ENCODE measurements around the gene CTNNA3. TPM values are rescaled to one million over a fixed set of nuclear protein-coding genes. Genes with fewer than 3 reads are reported as not detected.

The CTNNA3 gene
- total and polyA plus RNA-seq, 2 donors (not counting 1 experiment from before 2014, with no cell fraction given) = not detected

DNA sequence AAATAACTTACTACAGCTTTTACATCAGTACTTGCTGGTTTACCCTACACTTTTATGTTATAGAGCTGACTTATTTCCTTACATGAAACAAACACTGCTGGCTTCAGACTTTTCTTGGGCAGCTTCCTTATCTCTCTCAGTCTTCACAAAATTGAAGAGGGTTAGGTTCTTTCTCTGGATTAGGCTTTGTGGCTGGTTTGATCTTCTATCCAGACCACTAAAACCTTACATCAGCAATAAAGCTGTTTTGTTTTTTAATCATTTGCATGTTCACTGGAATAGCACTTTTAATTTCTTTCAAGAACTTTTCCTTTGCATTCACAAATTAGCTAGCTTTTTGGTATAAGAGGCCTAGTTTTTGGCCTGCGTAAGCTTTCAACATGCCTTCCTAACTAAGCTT, 551.5 kb downstream of the CTNNA3 start:
- DNase-seq (ENCODE audit: low read depth in 2 of 2) = no peak
- Histone ChIP-seq H3K27ac (ENCODE audit: insufficient read depth, low read length) (no peak overlapping the region), H4K20me1 (ENCODE audit: control insufficient read depth, extremely low read depth, insufficient read depth, low read length) (no peaks in the 10 kb centered on the region), H3K9ac (ENCODE audit: insufficient read depth, low read length) (no peak overlapping the region), H3K27me3 (ENCODE audit: control insufficient read depth, insufficient read depth, low read length) (no peaks in the 10 kb centered on the region), H3K36me3 (ENCODE audit: control insufficient read depth, insufficient read depth, low read length) (no peaks in the 10 kb centered on the region), H3K4me2 (ENCODE audit: extremely low read depth, insufficient read depth, low read length) (no peak overlapping the region), H3K4me3 (replicated peaks in 1 of 4; ENCODE audit: control extremely low read depth in 1 of 4, insufficient read depth in 1 of 4, low read depth in 3 of 4, low read length in 4 of 4) (no peak overlapping the region), H2AFZ (ENCODE audit: low read length) (no peak overlapping the region), H3K4me1 (ENCODE audit: control insufficient read depth, extremely low read depth, insufficient read depth, low read length) (no peaks in the 10 kb centered on the region), H3K79me2 (ENCODE audit: control insufficient read depth, insufficient read depth, low read length) (no peaks in the 10 kb centered on the region), H3K9me3 (ENCODE audit: control insufficient read depth, insufficient read depth, low read depth, low read length) (no peaks in the 10 kb centered on the region)
- TF ChIP-seq EZH2 (IDR thresholded peaks at IDR 0.05; ENCODE audit: low read length, missing control alignments) = no peak
- TF ChIP-seq, protein P1, sequence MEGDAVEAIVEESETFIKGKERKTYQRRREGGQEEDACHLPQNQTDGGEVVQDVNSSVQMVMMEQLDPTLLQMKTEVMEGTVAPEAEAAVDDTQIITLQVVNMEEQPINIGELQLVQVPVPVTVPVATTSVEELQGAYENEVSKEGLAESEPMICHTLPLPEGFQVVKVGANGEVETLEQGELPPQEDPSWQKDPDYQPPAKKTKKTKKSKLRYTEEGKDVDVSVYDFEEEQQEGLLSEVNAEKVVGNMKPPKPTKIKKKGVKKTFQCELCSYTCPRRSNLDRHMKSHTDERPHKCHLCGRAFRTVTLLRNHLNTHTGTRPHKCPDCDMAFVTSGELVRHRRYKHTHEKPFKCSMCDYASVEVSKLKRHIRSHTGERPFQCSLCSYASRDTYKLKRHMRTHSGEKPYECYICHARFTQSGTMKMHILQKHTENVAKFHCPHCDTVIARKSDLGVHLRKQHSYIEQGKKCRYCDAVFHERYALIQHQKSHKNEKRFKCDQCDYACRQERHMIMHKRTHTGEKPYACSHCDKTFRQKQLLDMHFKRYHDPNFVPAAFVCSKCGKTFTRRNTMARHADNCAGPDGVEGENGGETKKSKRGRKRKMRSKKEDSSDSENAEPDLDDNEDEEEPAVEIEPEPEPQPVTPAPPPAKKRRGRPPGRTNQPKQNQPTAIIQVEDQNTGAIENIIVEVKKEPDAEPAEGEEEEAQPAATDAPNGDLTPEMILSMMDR (conservative IDR thresholded peaks at IDR 0.05 in 1 of 2, IDR thresholded peaks at IDR 0.05 in 1 of 2; ENCODE audit: low read depth in 1 of 2, low read length in 2 of 2) = no peak

DNA sequence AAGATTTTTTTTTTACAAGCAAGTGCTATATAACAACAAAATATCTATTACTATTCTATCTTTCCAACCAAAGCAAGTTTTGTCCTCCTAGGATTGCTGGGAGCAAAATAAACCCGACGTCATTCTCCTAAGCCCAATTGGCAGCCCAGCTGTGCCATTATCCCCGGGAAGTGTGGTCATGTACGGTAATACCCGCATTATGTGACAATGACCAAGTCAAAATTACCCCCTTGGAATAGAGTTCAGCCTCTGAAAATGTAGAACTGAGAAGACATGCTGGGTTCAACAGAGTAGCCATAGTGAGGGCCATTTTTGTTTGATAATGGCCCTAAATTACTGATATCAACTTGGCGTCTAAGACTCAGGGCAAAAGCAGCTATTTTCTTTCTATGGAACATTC, 554.7 kb downstream of the CTNNA3 start:
- H3K27ac ChIP-seq (ENCODE audit: insufficient read depth, low read length) = no peak overlapping the region
- no peak overlapping the region for H3K4me3 ChIP-seq (replicated peaks in 1 of 4; ENCODE audit: control extremely low read depth in 1 of 4, insufficient read depth in 1 of 4, low read depth in 3 of 4, low read length in 4 of 4)
- no peaks in the 10 kb centered on the region for H3K36me3 ChIP-seq (ENCODE audit: control insufficient read depth, insufficient read depth, low read length)
- DNase-seq (ENCODE audit: low read depth in 2 of 2) = no peak
- no peak overlapping the region for H3K4me2 ChIP-seq (ENCODE audit: extremely low read depth, insufficient read depth, low read length)
- H3K4me1 ChIP-seq (ENCODE audit: control insufficient read depth, extremely low read depth, insufficient read depth, low read length) = no peaks in the 10 kb centered on the region
- no peaks in the 10 kb centered on the region for H3K27me3 ChIP-seq (ENCODE audit: control insufficient read depth, insufficient read depth, low read length)
- H3K79me2 ChIP-seq (ENCODE audit: control insufficient read depth, insufficient read depth, low read length) = no peaks in the 10 kb centered on the region
- H3K9me3 ChIP-seq (ENCODE audit: control insufficient read depth, insufficient read depth, low read depth, low read length) = no peaks in the 10 kb centered on the region
- H4K20me1 ChIP-seq (ENCODE audit: control insufficient read depth, extremely low read depth, insufficient read depth, low read length) = no peaks in the 10 kb centered on the region
- H3K9ac ChIP-seq (ENCODE audit: insufficient read depth, low read length) = no peak overlapping the region
- TF ChIP-seq EZH2 (IDR thresholded peaks at IDR 0.05; ENCODE audit: low read length, missing control alignments) = no peak
- TF ChIP-seq, protein P1 (conservative IDR thresholded peaks at IDR 0.05 in 1 of 2, IDR thresholded peaks at IDR 0.05 in 1 of 2; ENCODE audit: low read depth in 1 of 2, low read length in 2 of 2) = no peak
- no peak overlapping the region for H2AFZ ChIP-seq (ENCODE audit: low read length)

DNA sequence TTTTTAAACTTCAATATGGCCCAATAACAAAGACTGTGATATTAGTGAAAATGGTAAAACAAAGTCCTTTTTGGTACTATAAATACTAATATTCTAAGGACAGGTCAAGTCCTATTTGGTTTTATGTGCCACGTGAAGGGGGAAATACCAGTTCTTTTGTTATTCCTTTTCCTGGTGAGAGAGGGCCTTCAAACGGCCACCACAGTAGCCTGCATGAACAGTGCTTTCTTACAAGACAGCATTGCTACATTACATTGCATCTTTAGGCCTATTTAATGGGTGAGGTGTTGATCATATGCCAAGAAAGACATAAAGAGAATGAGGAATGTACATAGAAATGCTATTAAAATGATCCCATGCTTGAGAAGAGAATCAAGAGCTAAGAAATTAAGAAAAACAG, 555.4 kb downstream of the CTNNA3 start:
- Histone ChIP-seq H3K4me3 (replicated peaks in 1 of 4; ENCODE audit: control extremely low read depth in 1 of 4, insufficient read depth in 1 of 4, low read depth in 3 of 4, low read length in 4 of 4) (no peak overlapping the region), H4K20me1 (ENCODE audit: control insufficient read depth, extremely low read depth, insufficient read depth, low read length) (no peaks in the 10 kb centered on the region), H3K4me1 (ENCODE audit: control insufficient read depth, extremely low read depth, insufficient read depth, low read length) (no peaks in the 10 kb centered on the region), H3K36me3 (ENCODE audit: control insufficient read depth, insufficient read depth, low read length) (no peaks in the 10 kb centered on the region), H3K79me2 (ENCODE audit: control insufficient read depth, insufficient read depth, low read length) (no peaks in the 10 kb centered on the region), H3K27ac (ENCODE audit: insufficient read depth, low read length) (no peak overlapping the region), H3K9me3 (ENCODE audit: control insufficient read depth, insufficient read depth, low read depth, low read length) (no peaks in the 10 kb centered on the region), H3K4me2 (ENCODE audit: extremely low read depth, insufficient read depth, low read length) (no peak overlapping the region), H2AFZ (ENCODE audit: low read length) (no peak overlapping the region), H3K27me3 (ENCODE audit: control insufficient read depth, insufficient read depth, low read length) (no peaks in the 10 kb centered on the region), H3K9ac (ENCODE audit: insufficient read depth, low read length) (no peak overlapping the region)
- DNase-seq (ENCODE audit: low read depth in 2 of 2) = no peak
- no peak for TF ChIP-seq EZH2 (IDR thresholded peaks at IDR 0.05; ENCODE audit: low read length, missing control alignments)
- TF ChIP-seq, protein P1 (conservative IDR thresholded peaks at IDR 0.05 in 1 of 2, IDR thresholded peaks at IDR 0.05 in 1 of 2; ENCODE audit: low read depth in 1 of 2, low read length in 2 of 2) = no peak
